Measurements from ENCODE around the gene SYS1.
A peak's percentile ranks its signal among the peaks of the same experiment; 100 is the strongest.

SYS1 gene

DNA sequence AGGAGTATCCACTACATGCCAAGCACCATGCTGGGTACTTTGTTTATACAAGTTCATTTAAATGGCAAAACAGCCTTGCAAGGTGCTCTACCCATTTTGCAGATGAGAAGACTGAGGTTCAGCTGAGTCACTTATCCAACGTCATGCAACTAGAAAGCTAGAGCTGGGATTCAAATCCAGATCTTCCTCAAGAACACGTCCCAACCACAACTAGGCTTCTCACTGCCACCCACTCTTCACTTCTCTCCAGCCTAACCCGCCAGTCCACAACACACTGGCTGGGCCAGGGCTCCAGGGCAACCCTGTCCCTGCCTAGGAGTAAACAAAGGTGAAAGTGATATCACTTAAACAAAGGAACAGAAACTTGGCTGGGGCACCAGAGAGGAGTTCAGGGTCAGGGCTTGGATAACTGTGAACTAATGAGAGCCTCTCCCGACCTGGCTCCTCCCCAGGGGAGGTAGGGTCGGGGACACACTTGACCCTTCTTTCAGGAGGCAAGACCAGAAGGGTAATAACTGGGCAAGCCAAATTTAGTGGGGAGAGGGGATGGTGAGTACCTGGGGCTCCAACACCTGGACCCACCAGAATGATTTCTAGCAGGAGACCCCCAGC lies 22.6 kb upstream of the SYS1 start:
- H3K4me3 ChIP-seq (ENCODE audit: low read depth, low read length): no peak overlapping the region
- TF ChIP-seq, protein P1, sequence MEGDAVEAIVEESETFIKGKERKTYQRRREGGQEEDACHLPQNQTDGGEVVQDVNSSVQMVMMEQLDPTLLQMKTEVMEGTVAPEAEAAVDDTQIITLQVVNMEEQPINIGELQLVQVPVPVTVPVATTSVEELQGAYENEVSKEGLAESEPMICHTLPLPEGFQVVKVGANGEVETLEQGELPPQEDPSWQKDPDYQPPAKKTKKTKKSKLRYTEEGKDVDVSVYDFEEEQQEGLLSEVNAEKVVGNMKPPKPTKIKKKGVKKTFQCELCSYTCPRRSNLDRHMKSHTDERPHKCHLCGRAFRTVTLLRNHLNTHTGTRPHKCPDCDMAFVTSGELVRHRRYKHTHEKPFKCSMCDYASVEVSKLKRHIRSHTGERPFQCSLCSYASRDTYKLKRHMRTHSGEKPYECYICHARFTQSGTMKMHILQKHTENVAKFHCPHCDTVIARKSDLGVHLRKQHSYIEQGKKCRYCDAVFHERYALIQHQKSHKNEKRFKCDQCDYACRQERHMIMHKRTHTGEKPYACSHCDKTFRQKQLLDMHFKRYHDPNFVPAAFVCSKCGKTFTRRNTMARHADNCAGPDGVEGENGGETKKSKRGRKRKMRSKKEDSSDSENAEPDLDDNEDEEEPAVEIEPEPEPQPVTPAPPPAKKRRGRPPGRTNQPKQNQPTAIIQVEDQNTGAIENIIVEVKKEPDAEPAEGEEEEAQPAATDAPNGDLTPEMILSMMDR (IDR thresholded peaks at IDR 0.05; ENCODE audit: low read depth, low read length): no peak

DNA sequence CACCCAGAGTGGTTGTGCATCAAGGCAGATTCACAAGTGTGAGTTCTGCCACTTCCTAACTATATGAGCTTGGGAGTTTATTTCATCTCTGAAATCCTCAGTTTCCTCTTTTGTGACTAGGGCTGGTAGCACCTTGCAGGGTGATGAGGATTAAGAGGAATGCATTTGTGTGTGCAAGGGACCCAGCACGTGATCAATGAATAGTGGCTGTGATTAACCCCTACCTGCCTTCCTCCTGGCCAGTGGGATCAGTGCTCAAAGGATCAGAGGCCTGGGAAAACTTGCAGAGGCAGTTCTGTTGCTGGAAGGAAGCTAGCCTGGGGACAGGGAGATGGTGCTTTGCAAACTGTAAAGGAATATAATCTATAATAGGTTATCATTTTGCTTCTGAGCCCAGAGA lies 22.0 kb upstream of the SYS1 start:
- no peak overlapping the region for H3K4me3 ChIP-seq (ENCODE audit: low read depth, low read length)
- TF ChIP-seq, protein P1 (IDR thresholded peaks at IDR 0.05; ENCODE audit: low read depth, low read length): no peak

DNA sequence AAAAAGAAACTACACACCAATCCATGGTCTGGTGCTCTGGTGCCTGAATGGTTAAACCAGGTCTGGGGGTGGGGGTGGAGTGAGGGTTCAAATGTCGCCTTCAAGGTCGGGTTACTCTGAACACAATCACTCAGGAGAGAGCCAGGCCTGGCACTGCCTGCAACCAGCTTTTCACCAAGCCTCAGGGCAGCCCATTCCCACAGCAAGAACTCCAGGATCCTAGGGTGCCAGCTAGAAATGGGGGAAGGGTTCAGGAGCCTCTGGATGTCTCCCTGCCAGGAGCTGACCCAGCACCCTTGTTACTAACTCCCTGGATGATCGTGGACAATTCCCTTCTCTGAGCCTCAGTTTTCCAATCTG lies 21.4 kb upstream of the SYS1 start:
- TF ChIP-seq, protein P1 (IDR thresholded peaks at IDR 0.05; ENCODE audit: low read depth, low read length): no peak
- H3K4me3 ChIP-seq (ENCODE audit: low read depth, low read length): peak overlapping the region; percentile 31

DNA sequence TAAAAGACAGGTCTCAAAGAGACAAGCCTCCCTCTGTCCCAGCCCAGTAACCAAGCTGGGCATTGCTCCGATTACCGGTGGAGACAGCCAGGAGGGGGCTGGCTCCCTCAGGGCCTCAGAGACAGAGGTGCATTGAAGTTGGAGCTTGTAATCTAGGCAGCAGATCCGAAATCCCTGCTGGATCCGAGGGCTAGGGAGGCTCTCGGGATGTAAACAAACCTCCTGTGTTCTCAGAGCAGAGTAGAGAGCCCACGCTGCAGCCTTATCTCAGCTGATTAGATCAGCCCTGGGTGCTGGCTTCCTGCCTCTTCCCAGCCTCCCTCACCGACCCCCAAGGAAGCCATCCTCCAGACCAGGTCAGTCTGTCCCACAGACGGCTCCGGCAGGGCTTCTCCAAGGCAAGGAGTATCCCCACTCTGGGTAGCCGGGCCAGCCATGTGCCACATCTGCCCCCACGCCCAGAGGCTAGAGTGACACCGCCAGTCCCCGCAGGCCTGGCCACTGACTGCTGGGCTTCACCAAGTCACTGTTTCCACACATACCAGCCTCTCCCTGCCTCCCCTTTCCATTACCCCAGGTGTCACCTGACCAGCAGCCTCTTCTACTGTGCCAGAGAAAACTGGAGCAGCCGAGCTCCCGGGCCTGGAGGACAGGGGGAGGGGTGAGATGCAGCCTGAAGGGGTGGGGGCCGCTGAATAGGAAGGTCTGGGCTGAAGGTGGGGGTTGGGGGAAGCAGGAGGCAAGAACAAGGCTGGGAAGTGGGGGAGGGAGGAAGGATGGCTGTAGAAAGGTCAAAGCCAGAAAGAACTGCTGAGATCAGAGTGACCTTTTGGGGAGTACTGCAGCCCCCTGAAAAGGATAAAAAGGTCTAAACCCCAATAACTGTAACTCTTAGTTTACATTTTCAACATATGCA lies 20.8 kb upstream of the SYS1 start:
- H3K4me3 ChIP-seq (ENCODE audit: low read depth, low read length): peak overlapping the region; percentile 31
- TF ChIP-seq, protein P1 (IDR thresholded peaks at IDR 0.05; ENCODE audit: low read depth, low read length): no peak

- TF ChIP-seq, protein P1 (IDR thresholded peaks at IDR 0.05; ENCODE audit: low read depth, low read length): no peak
- peak overlapping the region; percentile 98 for H3K4me3 ChIP-seq (ENCODE audit: low read depth, low read length)
Measured at GRCh38 chr20:45342855-45343531, 20.0 kb upstream of the SYS1 start.

DNA sequence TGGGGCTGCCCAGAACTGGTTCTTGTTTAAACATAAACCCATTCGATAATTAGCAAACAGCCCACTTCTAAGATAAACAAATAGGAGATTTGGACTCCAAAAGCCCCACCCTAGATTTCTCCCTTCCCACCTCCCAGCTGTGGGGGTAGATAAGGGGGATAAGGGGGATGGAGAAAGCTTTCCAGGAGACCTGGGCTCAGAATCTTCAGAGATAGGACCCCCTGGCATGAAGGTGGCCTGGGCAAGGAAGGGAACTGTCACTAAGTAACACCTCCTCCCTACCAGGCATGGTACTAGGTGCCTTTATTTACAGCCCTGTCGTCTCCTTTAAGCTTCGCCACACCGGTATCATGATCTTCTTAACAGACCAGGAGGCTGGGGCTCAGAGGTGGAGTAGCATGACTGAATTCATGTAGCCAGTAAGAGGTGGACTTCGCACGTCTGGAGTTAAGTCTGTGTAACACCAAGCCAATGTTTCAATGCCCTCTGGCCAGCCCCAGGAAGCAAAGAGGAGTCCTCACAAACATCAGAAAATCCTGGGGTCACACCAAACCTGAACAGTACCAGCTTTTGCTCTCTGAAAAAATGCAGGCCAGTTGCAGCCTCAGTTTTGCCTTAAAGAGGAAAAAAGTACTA lies 19.3 kb upstream of the SYS1 start:
- H3K4me3 ChIP-seq (ENCODE audit: low read depth, low read length): peak overlapping the region; percentile 98
- TF ChIP-seq, protein P1 (IDR thresholded peaks at IDR 0.05; ENCODE audit: low read depth, low read length): no peak

Data from WI38 (cell line).